Activated naive CD8-positive, alpha-beta T cell (primary cell): ENCODE measurements around the gene MCM6.
A peak's percentile ranks its signal among the peaks of the same experiment; 100 is the strongest.
"Not testable (repeated sequence)": the region's sequence is repeated elsewhere in the genome, so short reads cannot be mapped to it uniquely, and the experiment has no call there.

Source experiments
- H3K27ac Mint-ChIP-seq: one replicate; pipeline ENCODE4 v1.8.0; 2021; ENCODE audit warnings: mixed read lengths
- H3K27me3 Mint-ChIP-seq: one replicate; pipeline ENCODE4 v1.8.0; 2021; ENCODE audit warnings: mixed read lengths
- H3K36me3 Mint-ChIP-seq: one replicate; pipeline ENCODE4 v1.8.0; 2021; ENCODE audit warnings: mixed read lengths
- H3K4me1 Mint-ChIP-seq: one replicate; pipeline ENCODE4 v1.8.0; 2021; ENCODE audit warnings: low read depth, mixed read lengths
- H3K4me3 Mint-ChIP-seq: one replicate; pipeline ENCODE4 v1.8.0; 2021; ENCODE audit warnings: mild to moderate bottlenecking, mixed read lengths
- H3K9me3 Mint-ChIP-seq: one replicate; pipeline ENCODE4 v1.8.0; 2021; ENCODE audit warnings: low read depth, mixed read lengths

MCM6 gene

DNA sequence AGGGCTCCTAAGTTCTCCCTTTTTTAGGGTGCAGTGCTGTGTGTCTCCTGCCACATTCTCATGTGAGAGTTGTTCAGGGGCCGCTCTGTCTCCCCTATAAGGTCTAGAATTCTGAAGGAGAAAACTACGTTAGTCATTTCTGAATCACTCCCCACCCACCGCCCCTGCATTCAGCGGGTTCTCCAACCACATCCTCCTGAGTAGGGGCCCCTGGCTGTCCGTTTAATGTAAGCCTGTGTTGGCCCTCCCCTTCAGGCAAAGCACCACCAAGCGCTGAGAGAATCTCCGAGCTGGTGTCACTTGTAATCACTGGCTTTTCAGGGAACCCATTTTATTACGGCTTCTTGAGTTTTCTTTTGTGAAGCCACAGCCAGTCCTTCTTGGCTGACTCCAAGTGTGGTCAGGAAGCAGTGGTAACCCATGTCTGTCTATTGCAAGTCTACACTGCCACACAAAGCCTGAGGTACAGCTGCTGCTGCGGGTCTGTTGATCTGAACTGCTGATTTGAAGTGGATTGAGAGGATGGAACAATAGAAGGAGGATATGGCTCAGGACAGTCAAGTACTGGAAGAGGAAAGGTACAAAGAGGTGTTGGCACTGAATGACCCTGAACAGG, 56.1 kb downstream of the MCM6 start:
- Mint-ChIP-seq H3K9me3 (peaks cover 5% of the 10 kb centered on the region), H3K4me1 (peaks cover 58% of the 10 kb centered on the region), H3K27ac (peak overlapping the region; percentile 95), H3K4me3 (peak overlapping the region; percentile 76), H3K27me3 (no peaks in the 10 kb centered on the region), H3K36me3 (peaks cover 15% of the 10 kb centered on the region)

GRCh38 chr2:135818937-135819610, 57.2 kb downstream of the MCM6 start:
- Mint-ChIP-seq H3K9me3 (peaks cover 5% of the 10 kb centered on the region), H3K4me3 (peak overlapping the region; percentile 76), H3K27me3 (no peaks in the 10 kb centered on the region), H3K36me3 (peaks cover 15% of the 10 kb centered on the region), H3K27ac (peak overlapping the region; percentile 95), H3K4me1 (peaks cover 62% of the 10 kb centered on the region)

- H3K27ac Mint-ChIP-seq: no peak overlapping the region
- no peaks in the 10 kb centered on the region for H3K27me3 Mint-ChIP-seq
- peaks cover under 1% of the 10 kb centered on the region for H3K9me3 Mint-ChIP-seq
- peaks cover 62% of the 10 kb centered on the region for H3K4me1 Mint-ChIP-seq
- H3K4me3 Mint-ChIP-seq: no peak overlapping the region
- peaks cover 9% of the 10 kb centered on the region for H3K36me3 Mint-ChIP-seq
Observed at GRCh38 chr2:135817951-135818350, 58.3 kb downstream of the MCM6 start.

- Mint-ChIP-seq H3K4me1 (peaks cover 58% of the 10 kb centered on the region), H3K4me3 (no peak overlapping the region), H3K27me3 (no peaks in the 10 kb centered on the region), H3K27ac (no peak overlapping the region), H3K36me3 (peaks cover 5% of the 10 kb centered on the region), H3K9me3 (no peaks in the 10 kb centered on the region)
Observed at GRCh38 chr2:135817466-135817865, 58.8 kb downstream of the MCM6 start.

- Mint-ChIP-seq H3K36me3 (peaks cover 3% of the 10 kb centered on the region), H3K4me3 (peak overlapping the region; percentile 48), H3K27me3 (no peaks in the 10 kb centered on the region), H3K27ac (peak overlapping the region; percentile 94), H3K4me1 (peaks cover 40% of the 10 kb centered on the region), H3K9me3 (no peaks in the 10 kb centered on the region)
Observed at GRCh38 chr2:135815269-135815668, 61.0 kb downstream of the MCM6 start.

GRCh38 chr2:135812907-135813511, 63.2 kb downstream of the MCM6 start:
- Mint-ChIP-seq H3K27me3 (no peaks in the 10 kb centered on the region), H3K4me3 (no peak overlapping the region), H3K27ac (no peak overlapping the region), H3K36me3 (peaks cover 3% of the 10 kb centered on the region), H3K9me3 (no peaks in the 10 kb centered on the region), H3K4me1 (peaks cover 22% of the 10 kb centered on the region)

DNA sequence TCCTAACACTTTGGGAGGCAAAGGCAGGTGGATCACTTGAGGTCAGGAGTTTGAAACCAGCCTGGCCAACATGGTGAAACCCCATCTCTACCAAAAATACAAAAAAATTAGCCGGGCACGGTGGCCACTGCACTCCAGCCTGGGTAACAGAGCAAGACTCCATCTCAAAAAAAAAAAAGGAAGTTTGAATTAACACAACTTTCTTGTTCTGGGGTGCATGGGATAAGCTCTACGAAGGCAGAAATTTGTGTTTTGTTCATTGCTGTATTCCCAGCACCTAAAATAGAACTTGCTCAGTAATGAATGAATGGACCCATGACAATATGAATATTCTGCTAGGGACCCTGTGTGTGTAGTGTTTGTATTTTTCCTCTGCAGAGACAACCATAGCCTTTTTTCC, 68.4 kb downstream of the MCM6 start:
- not testable (repeated sequence) for H3K36me3 Mint-ChIP-seq, H3K27ac Mint-ChIP-seq, H3K4me3 Mint-ChIP-seq, H3K9me3 Mint-ChIP-seq, H3K4me1 Mint-ChIP-seq, H3K27me3 Mint-ChIP-seq

GRCh38 chr2:135803278-135803677, 73.0 kb downstream of the MCM6 start:
- Mint-ChIP-seq H3K9me3 (peaks cover 5% of the 10 kb centered on the region), H3K27me3 (no peaks in the 10 kb centered on the region), H3K4me1 (no peaks in the 10 kb centered on the region), H3K27ac (no peak overlapping the region), H3K4me3 (no peak overlapping the region), H3K36me3 (peaks cover 11% of the 10 kb centered on the region)

DNA sequence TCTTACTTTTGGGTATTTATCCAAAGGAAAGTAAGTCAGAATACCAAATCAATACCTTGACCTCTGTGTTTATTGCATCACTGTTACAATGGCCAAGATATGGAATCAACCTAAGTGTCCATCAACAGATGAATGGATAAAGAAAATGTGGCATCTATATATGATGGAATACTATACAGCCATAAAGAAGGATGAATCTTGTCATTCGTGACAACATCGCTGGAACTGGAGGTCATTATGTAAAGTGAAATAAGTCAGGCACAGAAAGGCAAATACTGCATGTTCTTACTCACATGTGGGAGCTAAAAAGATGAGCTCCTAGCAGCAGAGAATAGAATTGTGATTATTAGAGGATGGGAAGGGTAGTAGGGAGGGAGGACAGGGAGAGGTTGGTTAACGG, 73.9 kb downstream of the MCM6 start:
- Mint-ChIP-seq H3K27ac (no peak overlapping the region), H3K27me3 (no peaks in the 10 kb centered on the region), H3K36me3 (peaks cover 11% of the 10 kb centered on the region), H3K4me3 (no peak overlapping the region), H3K9me3 (peaks cover 5% of the 10 kb centered on the region), H3K4me1 (peaks cover 2% of the 10 kb centered on the region)

GRCh38 chr2:135800513-135801460, 75.5 kb downstream of the MCM6 start:
- Mint-ChIP-seq H3K27ac (no peak overlapping the region), H3K27me3 (no peaks in the 10 kb centered on the region), H3K36me3 (peaks cover 11% of the 10 kb centered on the region), H3K9me3 (peaks cover 5% of the 10 kb centered on the region), H3K4me1 (peaks cover 3% of the 10 kb centered on the region), H3K4me3 (no peak overlapping the region)

- Mint-ChIP-seq H3K9me3 (peaks cover 5% of the 10 kb centered on the region), H3K4me1 (peaks cover 7% of the 10 kb centered on the region), H3K36me3 (peaks cover 11% of the 10 kb centered on the region), H3K27ac (no peak overlapping the region), H3K4me3 (no peak overlapping the region), H3K27me3 (no peaks in the 10 kb centered on the region)
Observed at GRCh38 chr2:135799738-135800137, 76.5 kb downstream of the MCM6 start.

GRCh38 chr2:135798762-135799161, 77.5 kb downstream of the MCM6 start:
- H3K4me3 Mint-ChIP-seq: no peak overlapping the region
- peaks cover 10% of the 10 kb centered on the region for H3K4me1 Mint-ChIP-seq
- peaks cover 5% of the 10 kb centered on the region for H3K9me3 Mint-ChIP-seq
- peaks cover 11% of the 10 kb centered on the region for H3K36me3 Mint-ChIP-seq
- no peak overlapping the region for H3K27ac Mint-ChIP-seq
- no peaks in the 10 kb centered on the region for H3K27me3 Mint-ChIP-seq

- no peak overlapping the region for H3K4me3 Mint-ChIP-seq
- peaks cover 11% of the 10 kb centered on the region for H3K36me3 Mint-ChIP-seq
Observed at GRCh38 chr2:135798275-135798705, 78.0 kb downstream of the MCM6 start.

DNA sequence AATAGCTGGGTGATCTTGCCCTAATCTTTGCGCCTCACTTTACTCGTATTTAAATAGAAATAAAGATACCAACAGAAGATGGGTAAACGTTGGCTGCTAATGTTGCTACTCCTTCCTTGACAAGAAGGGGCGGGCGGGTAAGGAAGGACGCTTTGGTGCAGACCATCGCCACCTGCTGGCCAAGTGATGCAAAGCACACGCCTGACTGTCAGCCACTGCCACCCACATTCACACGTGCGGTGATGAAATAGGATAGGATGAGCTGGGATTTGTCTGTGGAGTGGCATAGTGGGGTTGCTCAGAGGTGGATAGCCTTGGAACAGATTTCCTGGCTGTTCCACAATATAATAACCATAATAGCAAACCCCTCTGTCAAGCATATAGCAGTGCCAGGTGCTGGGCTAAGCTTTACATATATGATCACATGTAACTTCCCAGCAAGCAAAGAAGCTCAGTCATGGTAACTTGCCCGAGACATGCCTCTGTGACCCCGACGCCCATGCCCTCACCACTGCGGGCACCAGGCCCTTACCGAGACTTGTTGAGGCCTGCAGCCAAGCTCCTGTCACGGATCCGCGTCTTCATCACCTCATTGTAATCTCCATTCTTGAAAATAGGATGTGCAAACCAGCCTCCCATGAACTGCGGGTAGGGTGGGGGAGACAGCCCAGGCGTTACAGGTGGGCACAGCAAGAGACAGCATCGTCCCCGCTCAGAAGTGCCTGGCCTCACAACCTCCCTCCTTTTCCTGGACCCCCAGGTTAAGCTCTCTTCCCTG, 78.6 kb downstream of the MCM6 start:
- H3K4me3 Mint-ChIP-seq: no peak overlapping the region
- H3K36me3 Mint-ChIP-seq: peaks cover 11% of the 10 kb centered on the region
- H3K27me3 Mint-ChIP-seq: no peaks in the 10 kb centered on the region

More at GRCh38 chr2:135798275-135798705, 78.0 kb downstream of the MCM6 start:
- Mint-ChIP-seq H3K9me3 (peaks cover 5% of the 10 kb centered on the region), H3K27me3 (no peaks in the 10 kb centered on the region), H3K27ac (no peak overlapping the region), H3K4me1 (peaks cover 10% of the 10 kb centered on the region)

More for the DNA sequence above, 78.6 kb downstream of the MCM6 start:
- peaks cover 14% of the 10 kb centered on the region for H3K4me1 Mint-ChIP-seq
- no peak overlapping the region for H3K27ac Mint-ChIP-seq
- peaks cover 5% of the 10 kb centered on the region for H3K9me3 Mint-ChIP-seq
